ENCODE data around the gene ERP44.
"Not testable (repeated sequence)": the region's sequence is repeated elsewhere in the genome, so short reads cannot be mapped to it uniquely, and the experiment has no call there.

Gene ERP44

GRCh38 chr9:100100146-100100667 is 1.4 kb upstream of the ERP44 start:
- DNase-seq (ENCODE audit: low read depth), result no peak

DNA sequence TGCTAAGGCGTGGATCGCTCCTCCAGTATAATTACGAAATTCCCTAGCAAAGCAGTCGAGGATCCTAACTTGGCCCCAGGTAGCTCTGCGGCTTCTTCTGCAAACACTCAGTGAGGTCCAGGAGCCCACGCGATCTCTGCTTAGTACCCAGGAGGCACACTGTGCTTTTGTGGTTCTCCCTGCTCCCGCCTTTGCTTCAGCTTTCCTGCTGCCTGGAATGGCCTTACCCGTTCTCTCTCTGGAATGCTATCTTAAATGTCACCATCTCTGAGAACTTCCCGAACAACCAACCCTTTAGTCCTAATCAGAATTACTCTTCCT is 882 bp upstream of the ERP44 start:
- DNase-seq (ENCODE audit: low read depth), result no peak

DNA sequence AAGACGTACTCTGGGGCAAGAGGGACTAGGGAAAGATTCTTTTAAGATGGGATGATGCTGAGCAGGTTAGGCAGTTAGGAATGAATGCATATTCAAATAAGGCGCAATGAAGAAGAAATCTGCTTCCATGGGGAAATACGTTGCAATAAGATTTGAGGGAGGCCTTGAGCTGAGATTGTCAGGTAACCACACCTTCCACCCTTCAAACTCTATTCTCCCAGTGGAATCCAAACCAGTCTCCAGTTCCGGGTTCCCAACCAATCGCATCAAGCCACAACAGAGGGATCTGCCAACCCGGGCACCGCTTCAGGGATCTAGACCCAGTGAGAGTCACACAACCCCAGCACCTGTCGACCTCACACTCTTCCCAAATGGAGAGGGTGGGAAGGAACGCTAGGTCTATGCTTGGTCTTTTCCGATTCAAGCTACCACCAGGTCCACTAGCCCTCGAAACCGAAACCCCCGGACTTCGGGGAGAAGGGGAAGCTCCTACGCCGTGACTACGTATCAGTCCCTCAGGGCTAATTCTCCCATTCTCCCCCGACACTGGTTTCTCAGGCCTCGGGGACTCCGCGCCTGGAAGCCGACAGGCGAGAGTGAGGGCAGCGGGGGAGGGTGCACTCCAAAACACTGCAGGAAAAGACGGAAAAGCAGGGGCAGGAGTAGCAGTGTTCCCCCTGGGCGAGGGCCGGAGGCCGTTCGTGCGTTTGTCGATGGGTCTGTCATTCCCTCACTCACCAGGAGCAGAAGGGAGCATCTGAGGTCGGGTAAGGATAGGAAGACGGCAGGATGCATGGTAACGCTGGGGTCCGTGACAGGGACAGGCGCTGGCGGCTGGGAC is 534 bp downstream of the ERP44 start:
- peak; percentile 35 for DNase-seq (ENCODE audit: low read depth)

DNA sequence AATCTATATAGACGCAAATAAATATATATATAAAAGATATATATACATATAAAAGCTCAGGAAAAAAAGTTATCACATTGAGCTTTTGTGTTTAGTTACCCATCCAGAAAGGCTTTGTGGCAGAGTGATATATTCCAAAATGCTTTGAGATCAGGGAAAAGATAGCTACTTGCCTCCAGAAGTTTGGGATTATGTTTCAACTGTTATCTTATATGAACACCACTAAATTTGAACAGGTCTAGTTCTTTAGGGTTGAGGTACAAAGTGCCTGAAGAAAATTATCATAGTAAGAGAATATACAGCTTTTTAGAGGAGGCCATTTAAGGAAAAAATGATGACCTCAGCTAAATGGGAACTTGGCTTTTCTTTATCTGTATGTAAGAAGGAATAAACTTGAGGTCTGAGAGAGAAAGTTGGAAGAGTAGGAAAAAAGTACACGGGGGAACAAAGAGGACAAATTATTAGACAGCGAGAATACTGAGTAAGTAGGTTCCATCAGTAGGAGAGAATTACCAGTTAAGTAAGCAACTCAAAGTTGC is 2.4 kb downstream of the ERP44 start:
- DNase-seq (ENCODE audit: low read depth), result no peak

DNA sequence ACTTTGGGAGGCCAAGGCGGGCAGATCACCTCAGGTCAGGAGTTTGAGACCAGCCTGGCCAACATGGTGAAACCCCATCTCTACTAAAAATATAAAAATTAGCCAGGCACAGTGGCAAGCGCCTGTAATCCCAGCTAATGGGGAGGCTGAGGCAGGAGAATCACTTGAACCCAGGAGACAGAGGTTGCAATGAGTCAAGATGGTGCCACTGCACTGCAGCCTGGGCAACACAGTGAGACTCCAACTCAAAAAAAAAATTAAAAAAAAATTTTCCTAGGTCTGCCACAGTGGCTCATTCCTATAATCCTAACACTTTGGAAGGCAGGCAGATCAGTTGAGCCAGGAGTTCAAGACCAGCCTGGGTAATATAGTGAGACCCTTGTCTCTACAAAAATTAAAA is 4.4 kb downstream of the ERP44 start:
- DNase-seq (ENCODE audit: low read depth), result not testable (repeated sequence)

DNA sequence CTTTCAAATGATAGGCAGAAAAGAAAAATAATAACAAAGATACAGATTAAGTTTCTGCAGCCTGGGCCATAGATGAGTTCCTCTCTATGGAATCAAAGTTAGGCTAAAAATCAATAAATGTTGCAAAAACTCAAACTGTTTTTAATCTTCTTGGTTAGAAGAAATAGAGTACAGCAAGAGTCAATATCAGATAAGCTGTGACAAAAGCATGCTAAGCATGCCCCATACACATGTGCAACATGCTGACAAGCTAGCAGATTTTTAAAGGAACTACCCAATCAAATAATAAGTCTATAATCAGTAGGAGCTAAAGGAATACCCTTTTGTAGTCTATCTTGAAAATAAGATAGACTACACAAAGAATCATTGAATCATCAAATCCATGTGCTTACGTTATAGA is 6.7 kb downstream of the ERP44 start:
- DNase-seq (ENCODE audit: low read depth), result no peak

GRCh38 chr9:100091650-100092049 is 7.2 kb downstream of the ERP44 start:
- no peak for DNase-seq (ENCODE audit: low read depth)

DNA sequence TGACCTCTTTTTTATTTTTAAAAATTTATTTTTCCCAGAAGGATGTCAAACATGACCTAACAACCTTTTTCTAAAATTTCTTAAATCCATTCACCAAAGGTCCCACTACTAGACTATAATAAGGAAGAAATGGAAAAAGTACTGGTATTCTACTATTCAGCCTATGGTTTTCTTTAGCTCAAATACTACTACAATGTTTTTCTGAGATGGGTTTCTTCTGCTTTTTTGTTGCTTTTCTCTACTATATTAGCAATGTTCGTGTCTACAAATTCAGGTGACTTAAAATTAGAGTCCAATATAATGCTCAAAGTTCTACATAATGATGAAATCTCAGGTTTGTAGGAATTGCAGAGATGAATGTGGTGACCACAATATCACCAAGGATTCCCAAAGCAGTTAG is 7.9 kb downstream of the ERP44 start:
- no peak for DNase-seq (ENCODE audit: low read depth)

- no peak for DNase-seq (ENCODE audit: low read depth)
Measured at GRCh38 chr9:100088202-100088601, 10.6 kb downstream of the ERP44 start.

- DNase-seq (ENCODE audit: low read depth), result no peak
Measured at GRCh38 chr9:100087218-100087617, 11.6 kb downstream of the ERP44 start.

GRCh38 chr9:100086097-100086635 is 12.6 kb downstream of the ERP44 start:
- DNase-seq (ENCODE audit: low read depth), result no peak

- DNase-seq (ENCODE audit: low read depth), result no peak
Measured at GRCh38 chr9:100084734-100085133, 14.1 kb downstream of the ERP44 start.

- DNase-seq (ENCODE audit: low read depth), result no peak
Measured at GRCh38 chr9:100084128-100084453, 14.7 kb downstream of the ERP44 start.

DNA sequence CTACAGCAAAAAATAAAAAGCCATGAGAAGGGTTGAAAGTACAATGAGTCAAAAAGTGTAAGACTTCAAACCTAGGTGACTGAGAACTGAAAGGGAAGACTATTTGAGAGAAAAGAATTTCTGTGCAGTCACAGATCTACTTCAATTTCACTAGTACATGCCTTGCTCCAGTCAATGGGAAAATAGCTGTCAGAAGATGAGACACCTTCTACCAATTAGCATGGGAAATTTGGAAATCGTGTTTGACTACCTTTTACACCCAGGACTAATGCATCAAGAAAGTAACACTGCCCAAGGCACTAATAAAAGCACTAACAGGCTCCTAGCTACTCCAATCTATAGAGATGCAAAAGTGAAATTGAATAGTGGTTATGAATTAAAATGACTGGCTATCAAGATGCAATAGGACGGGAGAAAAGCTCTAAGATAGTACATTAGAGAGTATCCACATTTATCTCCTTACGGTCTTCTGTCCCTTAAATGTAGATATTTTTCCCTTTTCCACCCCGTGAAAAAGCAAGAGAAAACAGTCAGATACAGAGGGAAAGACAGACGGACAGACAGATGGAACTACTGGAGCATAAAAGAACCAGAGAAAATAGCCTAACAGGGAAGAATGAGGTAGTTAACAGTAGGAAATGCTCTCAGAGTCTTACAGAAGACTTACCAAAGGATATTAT is 15.2 kb downstream of the ERP44 start:
- DNase-seq (ENCODE audit: low read depth), result no peak

DNA sequence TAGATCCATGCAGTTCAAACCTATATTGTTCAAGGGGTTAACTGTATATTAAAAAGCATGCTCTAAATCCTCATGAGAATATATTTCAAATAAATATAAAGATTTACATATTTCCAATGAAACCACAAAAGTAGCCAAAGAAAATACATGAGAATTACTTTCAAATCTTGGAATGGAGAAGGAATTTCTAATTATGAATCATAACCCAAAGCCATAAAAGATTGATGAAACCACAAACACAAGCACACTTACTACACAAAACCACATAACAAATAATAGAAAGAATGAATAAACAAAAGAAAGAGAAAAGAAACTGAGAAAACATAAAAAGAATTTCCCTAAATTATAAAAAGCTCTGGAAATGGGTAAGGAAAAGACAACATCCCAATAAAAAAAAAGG is 16.0 kb downstream of the ERP44 start:
- DNase-seq (ENCODE audit: low read depth), result peak; percentile 62

DNA sequence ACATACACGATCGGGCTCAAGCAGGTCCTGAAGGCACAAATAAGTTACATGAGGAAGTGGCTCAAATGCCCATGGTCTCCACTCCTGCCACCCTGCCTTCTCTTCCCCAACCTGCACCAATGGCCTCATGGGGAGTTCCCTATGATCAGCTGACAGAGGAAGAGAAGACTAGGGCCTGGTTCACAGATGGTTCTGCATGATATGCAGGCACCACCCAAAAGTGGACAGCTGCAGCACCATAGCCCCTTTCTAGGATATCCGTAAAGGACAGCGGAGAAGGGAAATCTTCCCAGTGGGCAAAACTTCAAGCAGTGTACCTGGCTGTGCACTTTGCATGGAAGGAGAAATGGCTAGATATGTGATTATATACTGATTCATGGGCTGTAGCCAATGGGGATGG is 22.5 kb downstream of the ERP44 start:
- DNase-seq (ENCODE audit: low read depth), result not testable (repeated sequence)

GRCh38 chr9:100074989-100075388 is 23.8 kb downstream of the ERP44 start:
- no peak for DNase-seq (ENCODE audit: low read depth)

- DNase-seq (ENCODE audit: low read depth), result no peak
Measured at GRCh38 chr9:100074093-100074492, 24.7 kb downstream of the ERP44 start.

DNA sequence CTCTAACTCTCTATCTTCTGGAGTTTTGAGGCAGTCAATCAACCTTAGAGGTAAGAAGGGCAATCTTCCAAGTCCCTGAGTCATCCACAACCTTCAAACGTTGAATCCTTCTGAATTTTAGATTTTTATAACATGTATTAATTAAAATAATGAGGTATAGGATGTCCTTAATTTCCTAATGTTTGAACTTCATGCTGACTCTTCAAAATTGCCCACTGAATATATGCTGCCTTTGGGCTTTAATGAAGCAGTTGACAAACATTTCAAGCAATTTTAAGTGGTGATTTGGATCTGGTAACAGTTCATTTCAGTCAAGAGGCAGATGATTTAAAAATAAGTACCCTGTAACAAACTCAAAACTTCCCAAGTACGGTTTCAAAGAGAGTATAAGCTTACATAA is 26.0 kb downstream of the ERP44 start:
- DNase-seq (ENCODE audit: low read depth), result no peak

- no peak for DNase-seq (ENCODE audit: low read depth)
Measured at GRCh38 chr9:100071271-100071670, 27.5 kb downstream of the ERP44 start.

DNA sequence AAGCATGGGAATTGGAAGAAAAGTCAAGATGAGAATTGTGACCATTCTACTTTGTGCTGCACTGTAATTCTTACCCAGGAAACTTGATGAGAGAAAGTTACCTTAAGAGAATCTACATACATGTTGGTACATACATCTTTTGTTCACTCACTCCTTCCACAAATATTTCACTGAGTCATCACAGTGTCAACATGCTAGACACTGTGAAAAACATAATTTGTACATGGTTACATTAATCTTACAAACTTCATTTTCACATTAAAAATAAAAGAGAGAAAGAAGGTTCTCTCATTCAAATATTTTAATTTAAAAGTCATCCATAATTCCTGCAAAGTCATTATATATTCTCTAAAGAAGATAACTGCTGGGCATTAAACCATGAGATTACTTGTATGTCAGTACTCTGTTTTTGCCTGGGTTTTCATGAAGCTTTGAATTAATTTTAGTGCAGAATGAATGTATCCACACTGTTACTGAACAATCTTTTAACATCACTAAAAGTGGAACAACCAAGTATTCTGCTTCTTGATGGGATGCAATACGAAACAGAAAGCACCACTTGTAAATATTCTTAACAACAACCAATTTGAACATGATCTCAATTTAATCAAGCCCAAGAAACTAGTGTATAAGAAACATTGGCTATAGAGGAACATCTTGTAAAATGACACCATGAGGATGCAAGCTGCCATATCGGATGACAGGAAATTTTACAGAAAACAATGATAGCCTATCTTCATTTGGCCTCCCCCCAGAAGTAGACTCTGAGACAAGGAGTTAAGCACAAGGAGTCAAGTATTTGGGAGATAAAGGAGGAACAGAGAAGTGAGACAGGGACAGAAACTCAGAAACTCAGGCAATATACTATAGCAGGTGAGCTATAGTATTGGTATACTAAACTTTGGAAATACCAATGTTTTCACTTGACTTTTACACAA is 28.4 kb downstream of the ERP44 start:
- DNase-seq (ENCODE audit: low read depth), result no peak

GRCh38 chr9:100069068-100069467 is 29.7 kb downstream of the ERP44 start:
- DNase-seq (ENCODE audit: low read depth), result not testable (repeated sequence)
